Parathyroid adenoma (tissue), 2 donors: Measurements from ENCODE around the gene SLC10A7.

Experiments used
- H2AFZ ChIP-seq: fragments of 300-600 bp; sonication (generic); one replicate; pipeline ENCODE4 v1.7.0; 2017; ENCODE audit warnings: antibody characterized with exemption, mild to moderate bottlenecking
- H3K27ac ChIP-seq: fragments of 300-600 bp; sonication (generic); one replicate; pipeline ENCODE4 v1.7.0; 2017
- H3K27me3 ChIP-seq: fragments of 300-600 bp; sonication (generic); one replicate; pipeline ENCODE4 v1.7.0; 2017; ENCODE audit warnings: low read length; ENCODE audit not compliant: control insufficient read depth, insufficient read depth
- H3K36me3 ChIP-seq: fragments of 300-600 bp; sonication (generic); one replicate; pipeline ENCODE4 v1.7.0; 2017; ENCODE audit warnings: low read length; ENCODE audit not compliant: control insufficient read depth, insufficient read depth
- H3K4me1 ChIP-seq: fragments of 300-600 bp; sonication (generic); one replicate; pipeline ENCODE4 v1.7.0; 2017; ENCODE audit warnings: control low read depth
- H3K4me2 ChIP-seq: fragments of 300-600 bp; sonication (generic); one replicate; pipeline ENCODE4 v1.7.0; 2017; ENCODE audit warnings: low read length
- H3K4me3 ChIP-seq: fragments of 300-600 bp; sonication (generic); one replicate; pipeline ENCODE4 v1.7.0; 2017; ENCODE audit warnings: low read depth, low read length
- H3K79me2 ChIP-seq: fragments of 300-600 bp; sonication (generic); one replicate; pipeline ENCODE4 v1.7.0; 2017; ENCODE audit warnings: control low read depth
- H3K9ac ChIP-seq: fragments of 300-600 bp; sonication (generic); one replicate; pipeline ENCODE4 v1.7.0; 2017; ENCODE audit warnings: mild to moderate bottlenecking
- H3K9me3 ChIP-seq: fragments of 300-600 bp; sonication (generic); one replicate; pipeline ENCODE4 v1.7.0; 2017; ENCODE audit warnings: low read length; ENCODE audit not compliant: control insufficient read depth
- TF ChIP-seq, protein P1 (sequence below): fragments of 300-600 bp; sonication (generic); IDR thresholded peaks from one replicate; pipeline ENCODE4 v1.7.0; 2017; ENCODE audit warnings: antibody characterized with exemption, mild to moderate bottlenecking
- donor health status: primary hyperparathyroidism.

Gene SLC10A7

GRCh38 chr4:146500216-146500615, 21.5 kb downstream of the SLC10A7 start:
- H3K9me3 ChIP-seq: no peaks in the 10 kb centered on the region
- H3K4me1 ChIP-seq: no peaks in the 10 kb centered on the region
- H3K4me2 ChIP-seq: no peak overlapping the region
- H3K9ac ChIP-seq: no peak overlapping the region
- no peak overlapping the region for H3K27ac ChIP-seq
- no peak overlapping the region for H2AFZ ChIP-seq
- no peak overlapping the region for H3K4me3 ChIP-seq
- TF ChIP-seq, protein P1, sequence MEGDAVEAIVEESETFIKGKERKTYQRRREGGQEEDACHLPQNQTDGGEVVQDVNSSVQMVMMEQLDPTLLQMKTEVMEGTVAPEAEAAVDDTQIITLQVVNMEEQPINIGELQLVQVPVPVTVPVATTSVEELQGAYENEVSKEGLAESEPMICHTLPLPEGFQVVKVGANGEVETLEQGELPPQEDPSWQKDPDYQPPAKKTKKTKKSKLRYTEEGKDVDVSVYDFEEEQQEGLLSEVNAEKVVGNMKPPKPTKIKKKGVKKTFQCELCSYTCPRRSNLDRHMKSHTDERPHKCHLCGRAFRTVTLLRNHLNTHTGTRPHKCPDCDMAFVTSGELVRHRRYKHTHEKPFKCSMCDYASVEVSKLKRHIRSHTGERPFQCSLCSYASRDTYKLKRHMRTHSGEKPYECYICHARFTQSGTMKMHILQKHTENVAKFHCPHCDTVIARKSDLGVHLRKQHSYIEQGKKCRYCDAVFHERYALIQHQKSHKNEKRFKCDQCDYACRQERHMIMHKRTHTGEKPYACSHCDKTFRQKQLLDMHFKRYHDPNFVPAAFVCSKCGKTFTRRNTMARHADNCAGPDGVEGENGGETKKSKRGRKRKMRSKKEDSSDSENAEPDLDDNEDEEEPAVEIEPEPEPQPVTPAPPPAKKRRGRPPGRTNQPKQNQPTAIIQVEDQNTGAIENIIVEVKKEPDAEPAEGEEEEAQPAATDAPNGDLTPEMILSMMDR: no peak
- H3K27me3 ChIP-seq: no peaks in the 10 kb centered on the region
- no peaks in the 10 kb centered on the region for H3K36me3 ChIP-seq
- H3K79me2 ChIP-seq: no peaks in the 10 kb centered on the region

- Histone ChIP-seq H3K79me2 (no peaks in the 10 kb centered on the region), H3K27me3 (no peaks in the 10 kb centered on the region), H3K4me2 (no peak overlapping the region), H3K4me3 (no peak overlapping the region), H3K27ac (no peak overlapping the region), H2AFZ (no peak overlapping the region), H3K9me3 (no peaks in the 10 kb centered on the region), H3K36me3 (no peaks in the 10 kb centered on the region), H3K4me1 (no peaks in the 10 kb centered on the region), H3K9ac (no peak overlapping the region)
- TF ChIP-seq, protein P1: no peak
These were observed 23.4 kb downstream of the SLC10A7 start for GRCh38 chr4:146498291-146498690.

- Histone ChIP-seq H3K4me2 (no peak overlapping the region), H3K79me2 (no peaks in the 10 kb centered on the region), H3K9ac (no peak overlapping the region), H3K9me3 (no peaks in the 10 kb centered on the region), H2AFZ (no peak overlapping the region), H3K36me3 (no peaks in the 10 kb centered on the region), H3K27me3 (no peaks in the 10 kb centered on the region), H3K4me1 (no peaks in the 10 kb centered on the region), H3K27ac (no peak overlapping the region), H3K4me3 (no peak overlapping the region)
- TF ChIP-seq, protein P1: no peak
These were observed 26.5 kb downstream of the SLC10A7 start for GRCh38 chr4:146495269-146495668.

DNA sequence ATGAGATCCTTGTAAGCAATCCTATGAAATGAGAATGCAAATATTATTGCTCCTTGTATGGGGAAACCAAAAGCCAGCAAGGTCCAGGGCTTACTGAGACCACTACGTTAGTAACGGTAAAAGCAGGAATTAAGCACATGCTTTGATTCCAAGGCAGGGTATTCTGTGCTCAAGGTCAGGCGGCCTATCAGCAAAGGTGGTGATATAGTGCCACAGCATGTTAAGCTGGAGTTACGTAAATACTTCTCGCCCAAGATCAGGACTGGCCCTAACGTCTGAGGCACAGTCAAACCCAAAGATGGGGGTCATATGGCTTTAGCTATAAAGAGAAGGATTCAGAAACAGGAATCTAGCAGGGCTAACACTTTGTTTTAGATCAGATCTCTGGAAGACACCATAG, 27.6 kb downstream of the SLC10A7 start:
- H3K27me3 ChIP-seq: no peaks in the 10 kb centered on the region
- no peak overlapping the region for H3K9ac ChIP-seq
- TF ChIP-seq, protein P1: no peak
- no peaks in the 10 kb centered on the region for H3K79me2 ChIP-seq
- H3K27ac ChIP-seq: no peak overlapping the region
- H3K4me3 ChIP-seq: no peak overlapping the region
- no peaks in the 10 kb centered on the region for H3K36me3 ChIP-seq
- no peaks in the 10 kb centered on the region for H3K4me1 ChIP-seq
- no peak overlapping the region for H3K4me2 ChIP-seq
- no peaks in the 10 kb centered on the region for H3K9me3 ChIP-seq
- no peak overlapping the region for H2AFZ ChIP-seq

DNA sequence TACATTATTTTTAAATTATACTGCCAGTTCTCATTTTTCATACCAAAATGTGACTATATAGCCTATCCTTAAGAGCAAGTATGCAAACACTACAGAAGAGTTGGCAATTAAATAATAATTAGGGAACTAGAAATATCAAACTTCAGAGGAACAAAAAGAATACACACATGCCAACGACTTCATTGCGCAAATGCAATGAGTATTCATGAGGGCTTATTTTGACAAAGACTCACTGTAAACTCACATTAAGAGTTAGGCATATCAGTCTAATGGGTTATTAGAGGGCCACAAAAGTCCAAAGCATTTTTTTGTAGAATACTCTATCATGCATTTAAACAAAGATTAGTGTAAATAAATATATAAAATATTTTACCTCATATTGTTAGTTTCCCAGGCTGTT, 31.6 kb downstream of the SLC10A7 start:
- TF ChIP-seq, protein P1: no peak

More for the DNA sequence above, 31.6 kb downstream of the SLC10A7 start:
- H3K27me3 ChIP-seq: no peaks in the 10 kb centered on the region
- H3K79me2 ChIP-seq: no peaks in the 10 kb centered on the region
- no peaks in the 10 kb centered on the region for H3K4me1 ChIP-seq
- H2AFZ ChIP-seq: no peak overlapping the region
- H3K4me2 ChIP-seq: no peak overlapping the region
- no peak overlapping the region for H3K4me3 ChIP-seq
- H3K27ac ChIP-seq: no peak overlapping the region
- no peak overlapping the region for H3K9ac ChIP-seq
- no peaks in the 10 kb centered on the region for H3K9me3 ChIP-seq
- H3K36me3 ChIP-seq: no peaks in the 10 kb centered on the region
